ENCODE results near the gene OR8B12.

GRCh38 chr11:124520550-124520854, 23.0 kb downstream of the OR8B12 start:
- TF ChIP-seq CTCF (IDR thresholded peaks at IDR 0.05) = no peak
- TF ChIP-seq POLR2A (IDR thresholded peaks at IDR 0.05) = no peak

Measured in body of pancreas (tissue), 4 donors.